ENCODE results near the gene CPNE5.

GRCh38 chr6:36694616-36695015 lies 144.6 kb downstream of the CPNE5 start:
- no peak for TF ChIP-seq TAF1 (IDR thresholded peaks at IDR 0.05; ENCODE audit: low read depth)
- TF ChIP-seq CEBPB (IDR thresholded peaks at IDR 0.05) = no peak
- no peak for TF ChIP-seq EP300 (IDR thresholded peaks at IDR 0.05; ENCODE audit: borderline replicate concordance)
- no peak for TF ChIP-seq EGR1 (IDR thresholded peaks at IDR 0.05)
- no peak for TF ChIP-seq YY1 (IDR thresholded peaks at IDR 0.05; ENCODE audit: low read depth)
- TF ChIP-seq RAD21 (IDR thresholded peaks at IDR 0.05; ENCODE audit: low read depth) = no peak
- no peak for TF ChIP-seq FOXM1 (IDR thresholded peaks at IDR 0.05; ENCODE audit: borderline replicate concordance, low read depth)
- no peak for TF ChIP-seq USF1 (IDR thresholded peaks at IDR 0.05)
- no peak for TF ChIP-seq REST (IDR thresholded peaks at IDR 0.05; ENCODE audit: low read depth)
